ENCODE data around the gene SNX20.

DNA sequence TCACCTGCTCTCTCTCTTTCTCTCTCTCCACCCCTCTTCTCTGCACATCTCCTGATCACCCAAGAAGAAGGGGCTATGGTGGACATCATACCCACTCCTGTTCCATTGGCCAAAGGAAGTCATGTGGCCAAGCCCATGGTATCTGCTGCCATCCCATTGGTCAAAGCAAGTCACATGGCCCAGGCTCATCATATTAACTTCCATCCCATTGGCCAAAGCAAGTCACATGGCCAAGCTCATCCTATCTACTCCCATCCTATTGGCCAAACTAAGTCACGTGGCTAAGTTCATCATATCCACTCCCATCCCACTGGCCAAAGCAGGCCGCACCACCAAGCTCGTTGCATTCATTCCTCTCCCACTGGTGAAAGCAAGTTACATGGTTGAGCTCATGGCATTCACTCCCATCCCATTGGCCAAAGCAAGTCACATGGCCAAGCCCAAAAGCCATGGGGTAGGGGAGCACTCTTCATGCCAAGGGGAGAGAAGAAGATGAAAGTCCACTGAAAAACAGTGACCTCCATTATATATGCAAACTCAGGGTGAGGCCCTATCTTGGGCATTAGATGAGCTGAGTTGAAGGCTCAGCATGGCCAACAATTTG, 29.2 kb downstream of the SNX20 start:
- TF ChIP-seq, protein P1, sequence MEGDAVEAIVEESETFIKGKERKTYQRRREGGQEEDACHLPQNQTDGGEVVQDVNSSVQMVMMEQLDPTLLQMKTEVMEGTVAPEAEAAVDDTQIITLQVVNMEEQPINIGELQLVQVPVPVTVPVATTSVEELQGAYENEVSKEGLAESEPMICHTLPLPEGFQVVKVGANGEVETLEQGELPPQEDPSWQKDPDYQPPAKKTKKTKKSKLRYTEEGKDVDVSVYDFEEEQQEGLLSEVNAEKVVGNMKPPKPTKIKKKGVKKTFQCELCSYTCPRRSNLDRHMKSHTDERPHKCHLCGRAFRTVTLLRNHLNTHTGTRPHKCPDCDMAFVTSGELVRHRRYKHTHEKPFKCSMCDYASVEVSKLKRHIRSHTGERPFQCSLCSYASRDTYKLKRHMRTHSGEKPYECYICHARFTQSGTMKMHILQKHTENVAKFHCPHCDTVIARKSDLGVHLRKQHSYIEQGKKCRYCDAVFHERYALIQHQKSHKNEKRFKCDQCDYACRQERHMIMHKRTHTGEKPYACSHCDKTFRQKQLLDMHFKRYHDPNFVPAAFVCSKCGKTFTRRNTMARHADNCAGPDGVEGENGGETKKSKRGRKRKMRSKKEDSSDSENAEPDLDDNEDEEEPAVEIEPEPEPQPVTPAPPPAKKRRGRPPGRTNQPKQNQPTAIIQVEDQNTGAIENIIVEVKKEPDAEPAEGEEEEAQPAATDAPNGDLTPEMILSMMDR (IDR thresholded peaks at IDR 0.05): no peak
- TF ChIP-seq POLR2A (IDR thresholded peaks at IDR 0.05): no peak

Data from gastroesophageal sphincter (tissue), 3 donors.